ENCODE data around the gene ICAM1. TPM values are rescaled to one million over a fixed set of nuclear protein-coding genes. Genes with fewer than 3 reads are reported as not detected.

Gene ICAM1
- total RNA-seq, 1 donor, result 6.5 TPM

GRCh38 chr19:10318807-10319682 is 48.1 kb downstream of the ICAM1 start:
- no peak for DNase-seq (ENCODE audit: low read depth)
- H3K4me3 ChIP-seq (ENCODE audit: low read depth, low read length), result no peak overlapping the region
- no peak for TF ChIP-seq CTCF (IDR thresholded peaks at IDR 0.05; ENCODE audit: insufficient read depth, low read length)

GRCh38 chr19:10320602-10321416 is 49.9 kb downstream of the ICAM1 start:
- DNase-seq (ENCODE audit: low read depth), result no peak
- no peak overlapping the region for H3K4me3 ChIP-seq (ENCODE audit: low read depth, low read length)
- no peak for TF ChIP-seq CTCF (IDR thresholded peaks at IDR 0.05; ENCODE audit: insufficient read depth, low read length)

- H3K4me3 ChIP-seq (ENCODE audit: low read depth, low read length), result no peak overlapping the region
- DNase-seq (ENCODE audit: low read depth), result no peak
- no peak for TF ChIP-seq CTCF (IDR thresholded peaks at IDR 0.05; ENCODE audit: insufficient read depth, low read length)
These were observed 50.5 kb downstream of the ICAM1 start for GRCh38 chr19:10321417-10321797.

GRCh38 chr19:10321874-10322835 is 51.2 kb downstream of the ICAM1 start:
- DNase-seq (ENCODE audit: low read depth), result no peak
- no peak for TF ChIP-seq CTCF (IDR thresholded peaks at IDR 0.05; ENCODE audit: insufficient read depth, low read length)
- no peak overlapping the region for H3K4me3 ChIP-seq (ENCODE audit: low read depth, low read length)

- TF ChIP-seq CTCF (IDR thresholded peaks at IDR 0.05; ENCODE audit: insufficient read depth, low read length), result no peak
- H3K4me3 ChIP-seq (ENCODE audit: low read depth, low read length), result no peak overlapping the region
- DNase-seq (ENCODE audit: low read depth), result no peak
These were observed 54.8 kb downstream of the ICAM1 start for GRCh38 chr19:10325732-10326131.

GRCh38 chr19:10327793-10328192 is 56.9 kb downstream of the ICAM1 start:
- H3K4me3 ChIP-seq (ENCODE audit: low read depth, low read length), result no peak overlapping the region
- no peak for TF ChIP-seq CTCF (IDR thresholded peaks at IDR 0.05; ENCODE audit: insufficient read depth, low read length)
- no peak for DNase-seq (ENCODE audit: low read depth)
